ENCODE measurements around the gene EPYC. TPM values are rescaled to one million over a fixed set of nuclear protein-coding genes. Genes with fewer than 3 reads are reported as not detected.
A peak's percentile ranks its signal among the peaks of the same experiment; 100 is the strongest.

Gene EPYC
- total and polyA plus RNA-seq, 2 of the 13 experiments (the other 11 are each of a cell fraction or from before 2014, with no cell fraction given) = not detected

DNA sequence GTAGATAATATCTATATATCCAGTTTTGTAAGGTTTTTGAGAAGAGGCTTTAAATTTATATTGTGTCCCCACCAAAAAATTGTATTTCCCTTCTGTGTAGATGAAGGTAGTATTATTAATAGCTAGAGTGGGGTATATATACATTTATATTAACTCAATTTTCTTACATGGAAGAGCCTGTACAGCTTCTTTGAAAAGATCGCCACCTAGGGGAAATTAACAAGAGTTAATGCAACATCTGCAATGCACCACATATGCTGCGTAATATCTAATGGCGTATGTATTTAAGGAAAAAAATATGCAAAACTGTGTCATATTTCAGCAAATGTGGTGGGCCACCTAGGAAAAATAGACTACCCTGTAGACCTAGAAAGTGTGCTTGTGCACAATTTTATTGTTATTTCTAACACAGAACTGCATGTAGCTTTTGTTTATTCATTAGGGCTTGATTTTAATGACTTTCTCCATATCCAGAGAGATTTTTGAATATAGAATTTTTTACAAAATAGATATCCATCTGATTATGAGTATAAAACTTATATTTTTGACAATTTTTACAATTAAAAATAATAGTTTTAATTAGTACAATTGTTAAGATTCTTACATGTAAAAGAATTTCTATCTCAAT is 63.8 kb downstream of the EPYC start:
- Histone ChIP-seq H3K9me3 (ENCODE audit: low read length) (no peaks in the 10 kb centered on the region), H3K9ac (ENCODE audit: insufficient read depth, low read depth, low read length) (no peak overlapping the region), H3K4me2 (ENCODE audit: low read depth, low read length) (no peak overlapping the region), H3K4me1 (ENCODE audit: insufficient read depth, low read length) (no peaks in the 10 kb centered on the region), H3K79me2 (ENCODE audit: insufficient read depth, low read length) (no peaks in the 10 kb centered on the region), H2AFZ (ENCODE audit: low read length) (no peak overlapping the region), H3K27me3 (ENCODE audit: control insufficient read depth in 1 of 2, insufficient read depth in 2 of 2, low read length in 2 of 2) (no peaks in the 10 kb centered on the region), H3K36me3 (replicated peaks in 1 of 2; ENCODE audit: control insufficient read depth in 1 of 2, insufficient read depth in 2 of 2, low read length in 2 of 2) (no peaks in the 10 kb centered on the region), H3K27ac (ENCODE audit: extremely low read length, insufficient read depth, low read length) (no peak overlapping the region), H3K4me3 (replicated peaks in 1 of 3; ENCODE audit: insufficient read depth in 1 of 3, low read depth in 2 of 3, low read length in 3 of 3) (no peak overlapping the region), H4K20me1 (ENCODE audit: insufficient read depth, low read length) (no peaks in the 10 kb centered on the region)
- intact Hi-C loops (cut with micrococcal nuclease; ENCODE audit: unreplicated experiment) = loop anchor here (5.0 kb wide), 1 partner anchor 1399 kb away; no protein-coding TSS in a partner anchor
- 13% methylated on average over 3 of the region's 3 CpGs for WGBS (ENCODE audit: low lambda C conversion rate)
- POLR2A ChIA-PET = no interaction called here
- DNase-seq (ENCODE audit: low spot score) = peak; percentile 28
- BruUV-seq (replicated peaks) = no TSS peak
- peak; percentile 9; the same call in 1 of the 2 replicates for TF ChIP-seq SMC3 (IDR thresholded peaks at IDR 0.05; ENCODE audit: low read length)
- TF ChIP-seq, protein P1, sequence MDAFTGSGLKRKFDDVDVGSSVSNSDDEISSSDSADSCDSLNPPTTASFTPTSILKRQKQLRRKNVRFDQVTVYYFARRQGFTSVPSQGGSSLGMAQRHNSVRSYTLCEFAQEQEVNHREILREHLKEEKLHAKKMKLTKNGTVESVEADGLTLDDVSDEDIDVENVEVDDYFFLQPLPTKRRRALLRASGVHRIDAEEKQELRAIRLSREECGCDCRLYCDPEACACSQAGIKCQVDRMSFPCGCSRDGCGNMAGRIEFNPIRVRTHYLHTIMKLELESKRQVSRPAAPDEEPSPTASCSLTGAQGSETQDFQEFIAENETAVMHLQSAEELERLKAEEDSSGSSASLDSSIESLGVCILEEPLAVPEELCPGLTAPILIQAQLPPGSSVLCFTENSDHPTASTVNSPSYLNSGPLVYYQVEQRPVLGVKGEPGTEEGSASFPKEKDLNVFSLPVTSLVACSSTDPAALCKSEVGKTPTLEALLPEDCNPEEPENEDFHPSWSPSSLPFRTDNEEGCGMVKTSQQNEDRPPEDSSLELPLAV (CRISPR knock-in tag; conservative IDR thresholded peaks at IDR 0.05; ENCODE audit: low read depth) = no peak
- 0 out of 2 replicates have a peak, but pooled peaks have one; percentile 5 for TF ChIP-seq CEBPB (IDR thresholded peaks at IDR 0.05; ENCODE audit: borderline replicate concordance, low read depth, low read length)
- no peak for TF ChIP-seq NFYC (CRISPR knock-in tag; IDR thresholded peaks at IDR 0.05)
- TF ChIP-seq MIXL1 (CRISPR knock-in tag; IDR thresholded peaks at IDR 0.05) = 0 out of 2 replicates have a peak, but pooled peaks have one; percentile 39
- no peak for TF ChIP-seq ZSCAN30 (CRISPR knock-in tag; IDR thresholded peaks at IDR 0.05)
- peak; percentile 38; the same call in 1 of the 2 replicates for TF ChIP-seq CEBPG (CRISPR knock-in tag; IDR thresholded peaks at IDR 0.05)
- peak; percentile 69 for TF ChIP-seq STAG1 (CRISPR knock-in tag; IDR thresholded peaks at IDR 0.05)
- TF ChIP-seq, protein P2, sequence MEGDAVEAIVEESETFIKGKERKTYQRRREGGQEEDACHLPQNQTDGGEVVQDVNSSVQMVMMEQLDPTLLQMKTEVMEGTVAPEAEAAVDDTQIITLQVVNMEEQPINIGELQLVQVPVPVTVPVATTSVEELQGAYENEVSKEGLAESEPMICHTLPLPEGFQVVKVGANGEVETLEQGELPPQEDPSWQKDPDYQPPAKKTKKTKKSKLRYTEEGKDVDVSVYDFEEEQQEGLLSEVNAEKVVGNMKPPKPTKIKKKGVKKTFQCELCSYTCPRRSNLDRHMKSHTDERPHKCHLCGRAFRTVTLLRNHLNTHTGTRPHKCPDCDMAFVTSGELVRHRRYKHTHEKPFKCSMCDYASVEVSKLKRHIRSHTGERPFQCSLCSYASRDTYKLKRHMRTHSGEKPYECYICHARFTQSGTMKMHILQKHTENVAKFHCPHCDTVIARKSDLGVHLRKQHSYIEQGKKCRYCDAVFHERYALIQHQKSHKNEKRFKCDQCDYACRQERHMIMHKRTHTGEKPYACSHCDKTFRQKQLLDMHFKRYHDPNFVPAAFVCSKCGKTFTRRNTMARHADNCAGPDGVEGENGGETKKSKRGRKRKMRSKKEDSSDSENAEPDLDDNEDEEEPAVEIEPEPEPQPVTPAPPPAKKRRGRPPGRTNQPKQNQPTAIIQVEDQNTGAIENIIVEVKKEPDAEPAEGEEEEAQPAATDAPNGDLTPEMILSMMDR (CRISPR knock-in tag; IDR thresholded peaks at IDR 0.05) = peak; percentile 68
- CTCF ChIA-PET (ENCODE audit: low intra/inter-chr PET ratio, low total read pairs) = no interaction called here
- in situ Hi-C loops (cut with HindIII; ENCODE audit: extremely low pct_ligation_motif_present, low pct_unique_long_range_greater_than_20kb) = no loop called here
- peak; percentile 39 for FAIRE-seq
- peak; percentile 79 for ATAC-seq
